HEK293 (cell line): ENCODE data around the gene WDR72.

Experiments used
- CTCF ChIP-seq: fragments of 450-650 bp; formaldehyde crosslinking; IDR thresholded peaks from 2 replicates; pipeline ENCODE4 v1.5.1; 2016; ENCODE audit warnings: missing biosample characterization, missing genetic modification characterization
- ELK4 ChIP-seq: IDR thresholded peaks from 2 replicates; pipeline ENCODE4 v1.6.1; 2011; ENCODE audit warnings: mild to moderate bottlenecking, low read depth, low read length, borderline replicate concordance
- MYNN ChIP-seq: fragments of 450-650 bp; formaldehyde crosslinking; IDR thresholded peaks from 2 replicates; pipeline ENCODE4 v1.5.1; 2016; ENCODE audit warnings: missing biosample characterization, missing genetic modification characterization, borderline replicate concordance
- ZBTB10 ChIP-seq: fragments of 450-650 bp; formaldehyde crosslinking; IDR thresholded peaks from 2 replicates; pipeline ENCODE4 v1.5.1; 2016; ENCODE audit warnings: missing biosample characterization, missing genetic modification characterization
- ZBTB6 ChIP-seq: fragments of 450-650 bp; formaldehyde crosslinking; IDR thresholded peaks from 2 replicates; pipeline ENCODE4 v1.5.1; 2017; ENCODE audit warnings: missing biosample characterization, missing genetic modification characterization
- ZFP37 ChIP-seq: fragments of 450-650 bp; formaldehyde crosslinking; IDR thresholded peaks from 2 replicates; pipeline ENCODE4 v1.5.1; 2016; ENCODE audit warnings: missing biosample characterization, missing genetic modification characterization
- ZNF16 ChIP-seq: fragments of 450-650 bp; formaldehyde crosslinking; IDR thresholded peaks from 2 replicates; pipeline ENCODE4 v1.5.1; 2016; ENCODE audit warnings: low read depth, missing biosample characterization, missing genetic modification characterization
- ZNF175 ChIP-seq: fragments of 450-650 bp; formaldehyde crosslinking; IDR thresholded peaks from 2 replicates; pipeline ENCODE4 v1.5.1; 2016; ENCODE audit warnings: missing biosample characterization, missing genetic modification characterization
- ZNF391 ChIP-seq: fragments of 450-650 bp; formaldehyde crosslinking; IDR thresholded peaks from 2 replicates; pipeline ENCODE4 v1.5.1; 2016; ENCODE audit warnings: low read depth, missing biosample characterization, missing genetic modification characterization, borderline replicate concordance
- ZNF580 ChIP-seq: fragments of 450-650 bp; formaldehyde crosslinking; IDR thresholded peaks from 2 replicates; pipeline ENCODE4 v1.5.1; 2016; ENCODE audit warnings: missing biosample characterization, missing genetic modification characterization
- ZNF792 ChIP-seq: fragments of 450-650 bp; formaldehyde crosslinking; IDR thresholded peaks from 2 replicates; pipeline ENCODE4 v1.5.1; 2016; ENCODE audit warnings: missing biosample characterization, missing genetic modification characterization
- ZSCAN5A ChIP-seq: fragments of 450-650 bp; formaldehyde crosslinking; IDR thresholded peaks from 2 replicates; pipeline ENCODE4 v1.5.1; 2016; ENCODE audit warnings: missing biosample characterization, missing genetic modification characterization

GRCh38 chr15:53473886-53474285 is 285.6 kb downstream of the WDR72 start:
- no peak for TF ChIP-seq CTCF (tag by site-specific recombination)
- TF ChIP-seq ZBTB10 (tag by site-specific recombination) = no peak
- TF ChIP-seq ZNF16 (tag by site-specific recombination) = no peak
- no peak for TF ChIP-seq MYNN (tag by site-specific recombination)
- no peak for TF ChIP-seq ZSCAN5A
- TF ChIP-seq ZBTB6 (tag by site-specific recombination) = no peak
- no peak for TF ChIP-seq ZNF792 (tag by site-specific recombination)
- TF ChIP-seq ZNF175 (tag by site-specific recombination) = no peak
- TF ChIP-seq ZFP37 (tag by site-specific recombination) = no peak
- no peak for TF ChIP-seq ZNF580 (tag by site-specific recombination)
- no peak for TF ChIP-seq ELK4
- no peak for TF ChIP-seq ZNF391 (tag by site-specific recombination)
